Measurements from ENCODE around the gene DIS3L2.
"Not testable (repeated sequence)": the region's sequence is repeated elsewhere in the genome, so short reads cannot be mapped to it uniquely, and the experiment has no call there.

The DIS3L2 gene

GRCh38 chr2:231934441-231935206 lies 26.9 kb upstream of the DIS3L2 start:
- peaks cover 3% of the 10 kb centered on the region for H3K27me3 Mint-ChIP-seq
- H3K4me1 Mint-ChIP-seq (ENCODE audit: low read depth): no peaks in the 10 kb centered on the region
- no peak overlapping the region for H3K27ac Mint-ChIP-seq
- intact Hi-C loops (cut with micrococcal nuclease): no loop called here
- no peaks in the 10 kb centered on the region for H3K36me3 Mint-ChIP-seq (ENCODE audit: low read depth)
- no peak overlapping the region for H3K4me3 Mint-ChIP-seq
- no peaks in the 10 kb centered on the region for H3K9me3 Mint-ChIP-seq

GRCh38 chr2:231935207-231935524 lies 26.3 kb upstream of the DIS3L2 start:
- intact Hi-C loops (cut with micrococcal nuclease): no loop called here
- Mint-ChIP-seq H3K27me3 (no peaks in the 10 kb centered on the region), H3K9me3 (no peaks in the 10 kb centered on the region), H3K4me3 (no peak overlapping the region), H3K4me1 (ENCODE audit: low read depth) (no peaks in the 10 kb centered on the region), H3K36me3 (ENCODE audit: low read depth) (no peaks in the 10 kb centered on the region), H3K27ac (no peak overlapping the region)

GRCh38 chr2:231935815-231936214 lies 25.7 kb upstream of the DIS3L2 start:
- intact Hi-C loops (cut with micrococcal nuclease): no loop called here
- no peaks in the 10 kb centered on the region for H3K9me3 Mint-ChIP-seq
- H3K4me1 Mint-ChIP-seq (ENCODE audit: low read depth): no peaks in the 10 kb centered on the region
- no peak overlapping the region for H3K4me3 Mint-ChIP-seq
- peaks cover 2% of the 10 kb centered on the region for H3K27me3 Mint-ChIP-seq
- no peaks in the 10 kb centered on the region for H3K36me3 Mint-ChIP-seq (ENCODE audit: low read depth)
- H3K27ac Mint-ChIP-seq: no peak overlapping the region

- H3K4me3 Mint-ChIP-seq: no peak overlapping the region
- no peaks in the 10 kb centered on the region for H3K4me1 Mint-ChIP-seq (ENCODE audit: low read depth)
- no peaks in the 10 kb centered on the region for H3K9me3 Mint-ChIP-seq
- intact Hi-C loops (cut with micrococcal nuclease): no loop called here
- peaks cover 3% of the 10 kb centered on the region for H3K27me3 Mint-ChIP-seq
- no peak overlapping the region for H3K27ac Mint-ChIP-seq
- no peaks in the 10 kb centered on the region for H3K36me3 Mint-ChIP-seq (ENCODE audit: low read depth)
Measured at GRCh38 chr2:231936491-231936890, 25.0 kb upstream of the DIS3L2 start.

GRCh38 chr2:231937057-231937456 lies 24.5 kb upstream of the DIS3L2 start:
- H3K9me3 Mint-ChIP-seq: no peaks in the 10 kb centered on the region
- H3K4me3 Mint-ChIP-seq: no peak overlapping the region
- no peaks in the 10 kb centered on the region for H3K36me3 Mint-ChIP-seq (ENCODE audit: low read depth)
- no peaks in the 10 kb centered on the region for H3K4me1 Mint-ChIP-seq (ENCODE audit: low read depth)
- no peak overlapping the region for H3K27ac Mint-ChIP-seq
- intact Hi-C loops (cut with micrococcal nuclease): no loop called here
- H3K27me3 Mint-ChIP-seq: peaks cover 3% of the 10 kb centered on the region

GRCh38 chr2:231939022-231939421 lies 22.5 kb upstream of the DIS3L2 start:
- Mint-ChIP-seq H3K27ac (no peak overlapping the region), H3K36me3 (ENCODE audit: low read depth) (no peaks in the 10 kb centered on the region), H3K9me3 (no peaks in the 10 kb centered on the region), H3K4me3 (no peak overlapping the region), H3K4me1 (ENCODE audit: low read depth) (no peaks in the 10 kb centered on the region), H3K27me3 (peaks cover 5% of the 10 kb centered on the region)
- intact Hi-C loops (cut with micrococcal nuclease): no loop called here

- Mint-ChIP-seq H3K36me3 (ENCODE audit: low read depth) (no peaks in the 10 kb centered on the region), H3K27me3 (peaks cover 5% of the 10 kb centered on the region), H3K4me1 (ENCODE audit: low read depth) (no peaks in the 10 kb centered on the region), H3K4me3 (no peak overlapping the region), H3K27ac (no peak overlapping the region), H3K9me3 (no peaks in the 10 kb centered on the region)
- intact Hi-C loops (cut with micrococcal nuclease): no loop called here
Measured at GRCh38 chr2:231940795-231941194, 20.7 kb upstream of the DIS3L2 start.

- H3K4me1 Mint-ChIP-seq (ENCODE audit: low read depth): no peaks in the 10 kb centered on the region
- H3K36me3 Mint-ChIP-seq (ENCODE audit: low read depth): no peaks in the 10 kb centered on the region
- no peak overlapping the region for H3K4me3 Mint-ChIP-seq
- H3K27me3 Mint-ChIP-seq: peaks cover 5% of the 10 kb centered on the region
- no peak overlapping the region for H3K27ac Mint-ChIP-seq
- intact Hi-C loops (cut with micrococcal nuclease): no loop called here
- no peaks in the 10 kb centered on the region for H3K9me3 Mint-ChIP-seq
Measured at GRCh38 chr2:231941673-231942072, 19.8 kb upstream of the DIS3L2 start.

GRCh38 chr2:231942180-231942579 lies 19.3 kb upstream of the DIS3L2 start:
- Mint-ChIP-seq H3K27me3 (peaks cover 5% of the 10 kb centered on the region), H3K4me1 (ENCODE audit: low read depth) (no peaks in the 10 kb centered on the region), H3K36me3 (ENCODE audit: low read depth) (no peaks in the 10 kb centered on the region), H3K9me3 (no peaks in the 10 kb centered on the region), H3K27ac (no peak overlapping the region), H3K4me3 (no peak overlapping the region)
- intact Hi-C loops (cut with micrococcal nuclease): no loop called here

GRCh38 chr2:231946241-231946814 lies 15.2 kb upstream of the DIS3L2 start:
- Mint-ChIP-seq H3K4me3 (no peak overlapping the region), H3K27ac (no peak overlapping the region), H3K9me3 (no peaks in the 10 kb centered on the region), H3K36me3 (ENCODE audit: low read depth) (no peaks in the 10 kb centered on the region), H3K27me3 (peaks cover 7% of the 10 kb centered on the region), H3K4me1 (ENCODE audit: low read depth) (no peaks in the 10 kb centered on the region)
- intact Hi-C loops (cut with micrococcal nuclease): no loop called here

- H3K36me3 Mint-ChIP-seq (ENCODE audit: low read depth); H3K4me3 Mint-ChIP-seq; H3K4me1 Mint-ChIP-seq (ENCODE audit: low read depth); intact Hi-C loops (cut with micrococcal nuclease); H3K27ac Mint-ChIP-seq; H3K9me3 Mint-ChIP-seq: not testable (repeated sequence)
- H3K27me3 Mint-ChIP-seq: peaks cover 10% of the 10 kb centered on the region
Measured at GRCh38 chr2:231947112-231947511, 14.4 kb upstream of the DIS3L2 start.

GRCh38 chr2:231947694-231948093 lies 13.8 kb upstream of the DIS3L2 start:
- H3K4me1 Mint-ChIP-seq (ENCODE audit: low read depth): no peaks in the 10 kb centered on the region
- no peaks in the 10 kb centered on the region for H3K9me3 Mint-ChIP-seq
- H3K27me3 Mint-ChIP-seq: peaks cover 8% of the 10 kb centered on the region
- H3K4me3 Mint-ChIP-seq: no peak overlapping the region
- H3K27ac Mint-ChIP-seq: no peak overlapping the region
- no peaks in the 10 kb centered on the region for H3K36me3 Mint-ChIP-seq (ENCODE audit: low read depth)
- intact Hi-C loops (cut with micrococcal nuclease): no loop called here

- Mint-ChIP-seq H3K4me3 (no peak overlapping the region), H3K9me3 (no peaks in the 10 kb centered on the region), H3K27ac (no peak overlapping the region), H3K4me1 (ENCODE audit: low read depth) (no peaks in the 10 kb centered on the region), H3K36me3 (ENCODE audit: low read depth) (no peaks in the 10 kb centered on the region), H3K27me3 (peaks cover 29% of the 10 kb centered on the region)
- intact Hi-C loops (cut with micrococcal nuclease): no loop called here
Measured at GRCh38 chr2:231951452-231952035, 10.0 kb upstream of the DIS3L2 start.

GRCh38 chr2:231955758-231956472 lies 5.6 kb upstream of the DIS3L2 start:
- Mint-ChIP-seq H3K4me1 (ENCODE audit: low read depth) (peaks cover 9% of the 10 kb centered on the region), H3K36me3 (ENCODE audit: low read depth) (peaks cover 3% of the 10 kb centered on the region), H3K27me3 (peaks cover 33% of the 10 kb centered on the region), H3K4me3 (no peak overlapping the region), H3K9me3 (no peaks in the 10 kb centered on the region), H3K27ac (no peak overlapping the region)
- intact Hi-C loops (cut with micrococcal nuclease): no loop called here
